GM18526 (cell line): ENCODE results near the gene NSG2.

Experiments
- POLR2A ChIP-seq: IDR thresholded peaks from 3 replicates; pipeline ENCODE4 v1.6.1; 2011; ENCODE audit not compliant: insufficient read length; ENCODE audit errors: extremely low read depth

Gene NSG2

GRCh38 chr5:174045470-174046025, at the start of gene NSG2:
Gene NSG2, plus strand, starts transcription at chr5:174045706. Its CDS starts 1,050 bp downstream, at chr5:174046756.
- no peak for TF ChIP-seq POLR2A

- no peak for TF ChIP-seq POLR2A
Measured at GRCh38 chr5:173997331-173997730, 48.2 kb upstream of the NSG2 start.

DNA sequence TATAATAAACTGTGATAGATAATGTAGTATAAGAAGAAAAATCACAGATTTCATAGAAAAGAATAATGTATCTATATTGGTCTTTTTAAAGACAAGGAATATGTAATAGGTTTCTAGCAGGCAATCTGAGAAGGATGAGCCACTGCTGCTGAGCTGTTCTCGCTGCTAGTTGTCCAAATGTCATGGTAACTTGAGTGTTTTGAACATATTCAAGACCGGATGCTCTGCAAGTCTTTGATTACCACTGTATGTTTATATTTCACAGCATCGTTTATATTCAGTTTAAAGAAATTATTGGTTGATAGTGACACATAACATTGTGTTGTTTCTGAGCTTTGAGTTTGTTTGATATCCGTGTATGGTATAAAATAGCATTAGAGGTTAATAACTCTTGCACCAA, 47.0 kb upstream of the NSG2 start:
- TF ChIP-seq POLR2A: no peak

- no peak for TF ChIP-seq POLR2A
Measured at GRCh38 chr5:174000076-174000475, 45.4 kb upstream of the NSG2 start.

DNA sequence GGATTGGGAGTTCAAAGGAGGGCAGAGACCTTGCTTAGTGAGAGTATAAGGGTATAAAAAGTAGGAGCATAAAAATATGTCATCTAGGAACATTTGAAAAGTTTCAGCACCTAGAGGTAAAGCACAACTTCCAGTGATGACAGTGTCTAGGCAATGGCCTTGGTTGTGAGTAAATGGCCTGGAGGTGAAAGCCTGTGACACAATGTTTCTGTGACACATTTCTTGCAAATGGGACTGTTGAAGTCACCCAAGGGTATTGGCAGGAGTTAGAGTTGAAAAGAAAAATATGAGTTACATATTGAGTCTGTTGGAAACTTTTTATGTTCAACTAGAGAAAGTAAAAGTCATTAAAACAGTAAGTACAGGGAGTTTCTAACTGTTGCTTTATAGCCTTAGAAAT, 41.7 kb upstream of the NSG2 start:
- TF ChIP-seq POLR2A: no peak

DNA sequence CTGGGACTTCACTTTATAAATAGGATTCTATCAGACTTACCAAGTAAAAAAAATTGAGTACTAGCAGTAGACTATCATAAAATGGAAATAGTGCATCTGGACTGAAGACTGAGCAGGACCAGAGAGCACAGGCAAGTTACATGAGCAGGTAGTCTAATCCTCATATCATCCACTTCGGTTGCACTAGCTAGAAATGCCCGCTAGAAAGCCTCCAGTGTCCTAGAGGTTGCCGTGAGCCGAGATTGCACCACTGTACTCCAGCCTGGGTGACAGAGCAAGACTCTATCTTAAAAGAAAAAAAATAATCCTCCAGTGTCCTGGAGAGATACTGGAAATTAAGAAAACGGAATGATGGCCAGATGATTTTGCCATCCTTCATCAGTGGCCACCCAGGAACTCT, 36.6 kb upstream of the NSG2 start:
- TF ChIP-seq POLR2A: no peak

DNA sequence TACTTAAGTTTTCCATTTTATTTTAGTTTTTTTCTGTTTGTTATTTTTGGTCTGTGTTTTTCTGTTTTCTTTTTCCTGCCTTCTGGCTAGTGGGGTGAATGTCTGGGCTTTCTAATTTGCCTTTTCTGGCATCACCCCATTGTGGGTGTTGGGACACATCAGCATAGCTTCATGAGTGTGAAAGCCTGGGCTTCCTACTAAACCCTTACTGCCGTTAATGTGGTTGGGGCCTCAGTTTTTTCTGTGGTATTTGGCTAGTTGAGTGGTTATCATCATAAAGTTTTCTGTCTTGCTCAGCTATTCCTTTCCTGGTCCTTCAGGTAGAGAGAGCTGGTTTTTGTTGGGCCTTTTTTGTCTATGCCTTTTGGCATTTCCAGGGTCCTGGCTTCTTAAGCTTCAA, 35.1 kb upstream of the NSG2 start:
- no peak for TF ChIP-seq POLR2A

- TF ChIP-seq POLR2A: no peak
Measured at GRCh38 chr5:174011441-174011840, 34.1 kb upstream of the NSG2 start.

DNA sequence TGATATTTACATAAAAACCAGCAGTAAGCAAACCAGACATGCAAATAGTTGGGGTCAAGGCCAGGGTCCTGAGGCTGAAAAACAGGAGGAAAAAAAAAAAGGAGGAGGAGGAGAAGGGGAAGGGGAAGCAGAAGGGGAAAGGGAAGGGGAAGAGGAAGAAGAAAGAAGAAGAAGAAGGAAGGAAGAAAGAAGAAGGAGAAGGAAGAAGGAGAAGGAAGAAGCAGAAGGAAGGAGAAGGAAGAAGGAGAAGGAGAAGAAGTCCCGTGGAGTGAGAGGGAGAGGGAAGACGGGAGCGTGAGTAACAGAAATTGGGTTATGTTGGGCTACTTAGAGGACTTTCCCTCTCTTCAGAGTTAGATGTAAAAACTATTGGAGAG, 24.6 kb upstream of the NSG2 start:
- no peak for TF ChIP-seq POLR2A

DNA sequence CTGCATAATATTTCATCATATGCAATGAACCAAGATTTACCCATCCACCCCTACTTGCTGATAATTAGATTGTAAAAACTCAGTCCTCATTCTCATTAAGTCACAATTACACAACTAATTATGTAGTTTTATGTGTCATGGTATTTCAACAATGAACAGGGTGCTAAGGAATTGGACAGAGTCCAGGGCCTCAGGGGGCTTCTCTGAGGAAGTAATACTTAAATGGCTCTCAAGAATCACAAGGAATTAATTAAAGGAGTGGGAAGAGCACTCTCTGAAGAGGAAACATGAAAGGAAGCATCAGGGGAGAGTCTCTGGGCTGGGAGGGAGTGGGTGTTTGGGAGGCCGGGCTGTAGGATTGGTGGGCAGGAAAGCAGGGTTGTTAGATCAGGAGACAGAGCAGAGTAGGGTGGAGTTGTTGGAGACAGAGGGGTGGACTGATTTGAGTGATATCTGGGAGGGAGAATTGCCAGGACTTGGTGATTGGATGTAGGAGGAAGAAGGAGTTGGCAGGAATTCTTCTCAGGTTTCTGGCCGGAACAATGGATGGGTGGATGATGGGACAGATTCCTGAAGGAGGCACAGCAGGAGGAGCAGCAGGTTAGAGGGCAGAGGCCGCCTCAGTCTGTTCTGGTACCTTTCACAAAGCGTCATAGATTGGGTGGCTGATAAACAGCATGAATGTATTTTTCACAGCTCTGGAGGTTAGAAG, 23.0 kb upstream of the NSG2 start:
- TF ChIP-seq POLR2A: no peak

DNA sequence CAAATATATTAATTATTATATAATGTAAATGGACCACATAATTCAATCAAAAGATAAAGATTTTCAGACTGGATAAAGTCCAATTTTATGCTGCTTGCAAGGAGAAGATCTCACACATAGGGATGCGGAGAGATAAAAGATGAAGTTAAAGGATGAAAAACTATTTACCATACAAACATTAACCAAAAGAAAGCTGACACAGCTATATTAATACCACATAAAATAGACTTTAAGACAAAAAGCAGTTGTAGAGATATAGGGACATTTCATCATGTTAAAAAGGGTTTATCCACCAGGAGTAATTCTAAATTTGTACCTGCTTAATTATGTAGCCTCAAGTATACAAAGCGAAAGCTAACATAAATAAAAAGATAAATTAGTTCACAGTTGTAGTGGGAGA, 15.2 kb upstream of the NSG2 start:
- no peak for TF ChIP-seq POLR2A

DNA sequence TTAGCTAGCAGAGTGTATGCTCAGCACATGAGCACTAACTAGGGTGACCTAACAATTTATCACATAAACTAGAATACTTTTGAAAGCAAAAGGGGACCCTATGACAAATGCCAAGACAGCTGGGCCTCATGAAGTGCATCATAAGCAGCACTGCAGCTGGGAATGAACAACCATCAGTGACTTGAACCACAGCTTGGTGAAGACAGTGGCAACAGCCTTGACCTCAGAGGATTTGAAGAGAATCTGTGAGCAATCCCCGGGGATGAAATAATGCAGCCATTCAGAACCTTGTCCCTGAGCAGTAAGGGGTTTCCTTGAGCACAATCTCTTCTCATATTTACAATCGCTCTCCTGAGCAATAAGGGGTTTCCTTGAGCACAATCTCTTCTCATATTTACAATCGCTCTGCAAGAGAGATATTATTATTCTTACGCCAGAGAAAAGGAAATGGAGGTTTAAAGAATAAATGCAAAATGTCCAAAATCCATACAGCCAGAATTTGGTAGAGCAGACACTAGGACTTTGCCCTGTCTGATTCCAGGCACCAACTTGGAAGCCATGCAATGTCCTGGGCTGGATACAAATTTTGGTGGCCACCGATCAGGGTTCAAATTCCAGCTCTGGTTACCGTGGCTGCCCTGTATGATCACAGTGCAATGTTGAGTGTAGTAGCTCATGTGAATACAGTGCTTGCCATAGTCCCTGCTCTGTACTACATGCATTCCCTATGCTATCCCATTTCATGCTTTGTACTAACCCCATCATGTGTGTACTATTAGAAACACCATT, 846 bp upstream of the NSG2 start:
- TF ChIP-seq POLR2A: no peak

- no peak for TF ChIP-seq POLR2A
Measured at GRCh38 chr5:174046558-174046957, 1.1 kb downstream of the NSG2 start.

DNA sequence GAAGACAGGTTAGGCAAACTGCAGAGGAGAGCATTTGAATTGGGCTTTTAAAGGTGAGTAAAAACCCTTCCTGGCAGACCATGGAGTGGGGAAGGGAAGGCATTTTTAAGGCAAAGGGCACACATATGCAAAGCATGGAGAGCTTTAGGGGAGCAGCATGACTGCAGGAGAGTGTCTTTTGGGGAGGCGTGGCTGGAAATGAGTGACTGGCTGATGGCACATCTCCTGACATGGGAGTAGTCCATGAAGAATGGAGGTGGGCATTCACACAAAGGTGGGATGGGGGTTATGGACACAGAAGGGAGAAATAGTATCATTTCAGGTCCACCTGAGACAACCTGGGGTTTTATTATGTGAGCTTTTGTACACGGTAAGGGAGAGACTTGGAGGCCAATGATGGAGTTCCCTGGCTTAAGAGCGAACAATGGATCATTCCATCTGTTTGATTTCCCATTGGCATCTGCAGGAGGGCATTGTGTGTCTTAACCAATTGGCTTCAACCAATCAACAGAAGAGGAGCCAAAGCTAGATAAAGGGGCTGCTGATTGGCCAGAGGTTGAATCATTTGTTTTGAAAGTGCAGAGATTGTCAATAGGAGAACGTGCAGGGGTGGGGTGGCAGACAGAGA, 2.1 kb downstream of the NSG2 start:
- TF ChIP-seq POLR2A: no peak

DNA sequence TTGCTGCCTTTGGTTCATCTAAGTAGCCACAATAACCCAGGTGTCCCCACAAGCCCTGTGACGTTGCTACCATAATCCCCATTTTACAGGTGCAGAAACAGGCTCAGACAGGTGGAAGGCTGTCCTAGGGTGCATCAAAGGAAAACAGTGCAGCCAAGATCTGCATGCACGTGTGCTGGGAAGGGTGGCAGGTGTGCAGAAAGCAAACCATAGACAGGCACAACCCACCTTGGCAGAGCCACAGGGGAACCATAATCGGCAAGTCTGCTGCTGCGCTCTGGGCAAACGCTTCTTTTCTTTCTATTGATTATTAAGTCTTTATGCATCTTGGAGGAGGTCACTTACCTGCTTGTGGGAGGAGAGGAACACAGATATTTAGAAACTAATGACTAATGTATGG, 7.1 kb downstream of the NSG2 start:
- no peak for TF ChIP-seq POLR2A

DNA sequence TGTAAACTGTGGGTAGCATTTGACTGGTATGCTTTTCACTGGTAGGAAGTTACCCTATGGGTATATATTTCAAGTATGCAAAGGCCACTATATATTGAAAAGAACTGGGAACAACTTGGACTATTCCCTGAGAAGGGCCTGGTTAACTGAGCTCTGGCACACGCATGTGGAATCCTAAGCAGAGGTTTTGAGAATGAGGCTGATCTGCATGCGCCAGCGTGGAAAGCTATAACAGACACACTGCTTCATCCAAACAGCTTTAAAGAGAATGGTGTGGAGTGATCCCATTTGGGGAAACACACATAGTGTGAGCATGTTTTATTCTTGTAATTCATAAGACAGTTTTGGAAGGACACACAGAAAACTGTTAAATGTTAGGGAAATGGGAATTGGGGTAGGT, 8.4 kb downstream of the NSG2 start:
- no peak for TF ChIP-seq POLR2A
